RWPE2 (cell line): ENCODE results near the gene KCNK10.

Experiments
- ATAC-seq: fragments of 200-7000 bp; cut with Tn5 transposase; 3 replicates; pipeline ENCODE4 v1.9.1; 2021; ENCODE audit warnings: low read depth
- DNase-seq: peaks from one replicate; pipeline ENCODE4 v3.0.0-alpha.2; 2020; ENCODE audit warnings: low spot score
- H3K27ac ChIP-seq: fragments of 450-650 bp; 2 replicates; pipeline ENCODE4 v1.5.1; 2017; ENCODE audit warnings: mild to moderate bottlenecking; ENCODE audit not compliant: poor library complexity, severe bottlenecking
- H3K27me3 ChIP-seq: fragments of 250-450 bp; sonication (Bioruptor Pico); 2 replicates; pipeline ENCODE4 v1.5.1; 2021; ENCODE audit warnings: mild to moderate bottlenecking, moderate library complexity; ENCODE audit not compliant: insufficient read depth, poor library complexity, severe bottlenecking
- H3K36me3 ChIP-seq: fragments of 250-450 bp; sonication (Bioruptor Pico); 2 replicates; pipeline ENCODE4 v1.5.1; 2020; ENCODE audit warnings: low read depth, mild to moderate bottlenecking, moderate library complexity
- H3K4me1 ChIP-seq: fragments of 250-450 bp; sonication (Bioruptor Pico); 2 replicates; pipeline ENCODE4 v1.5.1; 2021; ENCODE audit warnings: mild to moderate bottlenecking, moderate library complexity; ENCODE audit not compliant: insufficient read depth, poor library complexity, severe bottlenecking
- H3K4me3 ChIP-seq: fragments of 250-450 bp; sonication (Bioruptor Pico); 2 replicates; pipeline ENCODE4 v1.5.1; 2021; ENCODE audit warnings: mild to moderate bottlenecking, moderate library complexity; ENCODE audit not compliant: severe bottlenecking
- H3K9me3 ChIP-seq: fragments of 250-450 bp; sonication (Bioruptor Pico); 2 replicates; pipeline ENCODE4 v1.5.1; 2021; ENCODE audit warnings: mild to moderate bottlenecking, moderate library complexity; ENCODE audit not compliant: severe bottlenecking
- CTCF ChIP-seq: fragments of 450-650 bp; IDR thresholded peaks from one replicate; pipeline ENCODE4 v1.5.1; 2017; ENCODE audit warnings: mild to moderate bottlenecking, moderate library complexity; ENCODE audit not compliant: poor library complexity, severe bottlenecking

The KCNK10 gene

GRCh38 chr14:88321692-88322503 lies 1.2 kb downstream of the KCNK10 start:
- no peak for DNase-seq
- no peak overlapping the region for H3K4me3 ChIP-seq

GRCh38 chr14:88318406-88318805 lies 4.7 kb downstream of the KCNK10 start:
- no peak for ATAC-seq
- Histone ChIP-seq H3K36me3 (no peaks in the 10 kb centered on the region), H3K27me3 (peaks cover 51% of the 10 kb centered on the region), H3K4me1 (no peaks in the 10 kb centered on the region), H3K9me3 (no peaks in the 10 kb centered on the region), H3K27ac (no peak overlapping the region), H3K4me3 (no peak overlapping the region)
- TF ChIP-seq CTCF: no peak
- DNase-seq: no peak

More at GRCh38 chr14:88321692-88322503, 1.2 kb downstream of the KCNK10 start:
- Histone ChIP-seq H3K36me3 (no peaks in the 10 kb centered on the region), H3K27ac (no peak overlapping the region), H3K9me3 (no peaks in the 10 kb centered on the region), H3K4me1 (no peaks in the 10 kb centered on the region), H3K27me3 (peaks cover 86% of the 10 kb centered on the region)
- no peak for ATAC-seq
- TF ChIP-seq CTCF: no peak

GRCh38 chr14:88316521-88316920 lies 6.5 kb downstream of the KCNK10 start:
- H3K36me3 ChIP-seq: no peaks in the 10 kb centered on the region
- TF ChIP-seq CTCF: no peak
- no peak for ATAC-seq
- no peak overlapping the region for H3K27ac ChIP-seq
- H3K4me3 ChIP-seq: no peak overlapping the region
- no peaks in the 10 kb centered on the region for H3K4me1 ChIP-seq
- H3K9me3 ChIP-seq: no peaks in the 10 kb centered on the region
- peaks cover 35% of the 10 kb centered on the region for H3K27me3 ChIP-seq
- DNase-seq: no peak

- H3K36me3 ChIP-seq: no peaks in the 10 kb centered on the region
- peaks cover 2% of the 10 kb centered on the region for H3K27me3 ChIP-seq
- H3K4me1 ChIP-seq: no peaks in the 10 kb centered on the region
- no peak for TF ChIP-seq CTCF
- no peak overlapping the region for H3K4me3 ChIP-seq
- ATAC-seq: no peak
- no peak overlapping the region for H3K27ac ChIP-seq
- no peaks in the 10 kb centered on the region for H3K9me3 ChIP-seq
- DNase-seq: no peak
These were observed 10.8 kb downstream of the KCNK10 start for GRCh38 chr14:88312257-88312656.

- no peak for DNase-seq
- no peaks in the 10 kb centered on the region for H3K9me3 ChIP-seq
These were observed 11.3 kb downstream of the KCNK10 start for GRCh38 chr14:88311780-88312179.

More at GRCh38 chr14:88311780-88312179, 11.3 kb downstream of the KCNK10 start:
- no peak overlapping the region for H3K4me3 ChIP-seq
- H3K27me3 ChIP-seq: no peaks in the 10 kb centered on the region
- no peak overlapping the region for H3K27ac ChIP-seq
- no peak for ATAC-seq
- no peaks in the 10 kb centered on the region for H3K36me3 ChIP-seq
- TF ChIP-seq CTCF: no peak
- H3K4me1 ChIP-seq: no peaks in the 10 kb centered on the region
